Smooth muscle cell (in vitro differentiated cells): Measurements from ENCODE around the gene SZT2. TPM values are rescaled to one million over a fixed set of nuclear protein-coding genes. Genes with fewer than 3 reads are reported as not detected.
A peak's percentile ranks its signal among the peaks of the same experiment; 100 is the strongest.
"Not testable (repeated sequence)": the region's sequence is repeated elsewhere in the genome, so short reads cannot be mapped to it uniquely, and the experiment has no call there.

Source experiments
- DNase-seq: peaks from one replicate; lab custom pipeline; 2025; ENCODE audit not compliant: unreplicated experiment; lab: John Stamatoyannopoulos, UW
- H2AFZ ChIP-seq: fragments of 200-600 bp; sonication (generic); 2 replicates; pipeline ENCODE4 v1.6.0; 2016; ENCODE audit warnings: antibody characterized with exemption, low read depth, mild to moderate bottlenecking
- H3F3A ChIP-seq: fragments of 200-600 bp; sonication (generic); 2 replicates; pipeline ENCODE4 v1.6.0; 2017; ENCODE audit warnings: antibody characterized with exemption, low read depth
- H3K27ac ChIP-seq: fragments of 200-600 bp; sonication (generic); 2 replicates; pipeline ENCODE4 v1.5.1; 2016; ENCODE audit warnings: low read depth, mild to moderate bottlenecking
- H3K27me3 ChIP-seq: fragments of 200-600 bp; sonication (generic); 2 replicates; pipeline ENCODE4 v1.6.1; 2016; ENCODE audit warnings: low read depth, mild to moderate bottlenecking
- H3K36me3 ChIP-seq: fragments of 200-600 bp; sonication (generic); 2 replicates; pipeline ENCODE4 v1.5.1; 2016; ENCODE audit warnings: low read depth
- H3K4me1 ChIP-seq: fragments of 200-600 bp; sonication (generic); 2 replicates; pipeline ENCODE4 v1.5.1; 2016; ENCODE audit warnings: low read depth
- H3K4me2 ChIP-seq: fragments of 200-600 bp; sonication (generic); 2 replicates; pipeline ENCODE4 v1.6.0; 2016; ENCODE audit warnings: mild to moderate bottlenecking
- H3K4me3 ChIP-seq: fragments of 200-600 bp; sonication (generic); 2 replicates; pipeline ENCODE4 v1.5.1; 2016; ENCODE audit warnings: mild to moderate bottlenecking
- H3K79me2 ChIP-seq: fragments of 200-600 bp; sonication (generic); 2 replicates; pipeline ENCODE4 v1.6.0; 2016; ENCODE audit warnings: low read depth, mild to moderate bottlenecking
- H3K9ac ChIP-seq: fragments of 200-600 bp; sonication (generic); 2 replicates; pipeline ENCODE4 v1.6.0; 2016; ENCODE audit warnings: low read depth
- H3K9me3 ChIP-seq: fragments of 200-600 bp; sonication (generic); replicated peaks from 2 replicates; pipeline ENCODE4 v1.5.1; 2016; ENCODE audit warnings: low read depth
- H4K20me1 ChIP-seq: fragments of 200-600 bp; sonication (generic); 2 replicates; pipeline ENCODE4 v1.6.0; 2016; ENCODE audit warnings: low read depth
- WGBS: methylation state at CpG from one replicate; pipeline ENCODE4 v1.1.7; 2016; ENCODE audit warnings: low lambda C conversion rate; 5-methylcytosine and 5-hydroxymethylcytosine counted together
- polyA plus RNA-seq: library from polyadenylated mRNA; unstranded; fragments of >200 nt; fragmentation: Nextera tagmentation; extraction: Ambion mirVana; gene quantifications from 2 replicates; pipeline ENCODE4 v1.2.1, GENCODE V29; 2016
- total RNA-seq: library from RNA; depleted of rRNA; stranded (reverse); fragments of >200 nt; gene quantifications from 2 replicates; pipeline ENCODE4 v1.2.3, GENCODE V29; 2014
- TF ChIP-seq, protein P1 (sequence below): fragments of 200-600 bp; sonication (generic); IDR thresholded peaks from 2 replicates; pipeline ENCODE4 v1.5.1; 2017; ENCODE audit warnings: borderline replicate concordance, mild to moderate bottlenecking, antibody characterized with exemption; ENCODE audit not compliant: insufficient read depth, poor library complexity, severe bottlenecking

The SZT2 gene
- total and polyA plus RNA-seq, 2 experiments from 2014 or later = 9.0 to 20.8 TPM

DNA sequence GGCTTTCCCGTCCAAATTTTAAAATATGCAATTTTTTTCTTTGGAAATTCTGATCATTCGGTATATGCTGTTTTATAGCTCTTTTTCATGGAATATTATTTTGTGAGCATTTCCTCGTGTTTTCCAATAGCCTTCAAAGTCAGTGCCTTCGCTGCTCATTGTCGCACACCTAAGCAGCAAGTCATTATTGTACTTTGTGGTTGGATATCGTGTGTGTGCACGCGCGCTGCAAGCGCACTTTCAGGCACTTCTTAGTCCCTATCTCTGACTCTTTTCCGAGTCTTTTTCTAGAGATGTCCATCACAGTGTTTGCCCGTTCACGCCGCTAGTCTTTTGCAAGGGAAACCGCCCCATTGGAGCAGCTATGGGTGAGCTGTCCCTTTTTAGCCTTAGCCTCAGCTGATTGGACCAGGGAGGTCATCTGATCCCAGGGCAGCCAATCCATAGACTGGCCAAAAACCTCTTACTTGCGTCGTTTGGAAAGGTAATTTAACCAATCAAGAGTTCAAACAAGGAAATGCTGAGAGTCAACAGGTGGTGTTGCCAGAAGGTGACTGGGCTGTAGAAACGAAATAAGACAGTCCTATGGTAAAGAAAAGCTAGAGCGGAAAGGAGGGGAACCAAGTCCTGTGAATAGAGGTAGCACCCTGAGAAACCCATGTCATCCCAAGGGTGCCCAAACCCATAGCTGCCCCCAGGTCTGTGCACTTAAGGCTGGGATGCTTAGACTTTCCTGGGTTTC is 64.7 kb downstream of the SZT2 start:
- 19% methylated on average over 19 of the region's 19 CpGs for WGBS
- no peaks in the 10 kb centered on the region for H4K20me1 ChIP-seq
- no peaks in the 10 kb centered on the region for H3K36me3 ChIP-seq
- peak overlapping the region; percentile 57 for H3K9ac ChIP-seq
- no peaks in the 10 kb centered on the region for H3K9me3 ChIP-seq
- TF ChIP-seq, protein P1, sequence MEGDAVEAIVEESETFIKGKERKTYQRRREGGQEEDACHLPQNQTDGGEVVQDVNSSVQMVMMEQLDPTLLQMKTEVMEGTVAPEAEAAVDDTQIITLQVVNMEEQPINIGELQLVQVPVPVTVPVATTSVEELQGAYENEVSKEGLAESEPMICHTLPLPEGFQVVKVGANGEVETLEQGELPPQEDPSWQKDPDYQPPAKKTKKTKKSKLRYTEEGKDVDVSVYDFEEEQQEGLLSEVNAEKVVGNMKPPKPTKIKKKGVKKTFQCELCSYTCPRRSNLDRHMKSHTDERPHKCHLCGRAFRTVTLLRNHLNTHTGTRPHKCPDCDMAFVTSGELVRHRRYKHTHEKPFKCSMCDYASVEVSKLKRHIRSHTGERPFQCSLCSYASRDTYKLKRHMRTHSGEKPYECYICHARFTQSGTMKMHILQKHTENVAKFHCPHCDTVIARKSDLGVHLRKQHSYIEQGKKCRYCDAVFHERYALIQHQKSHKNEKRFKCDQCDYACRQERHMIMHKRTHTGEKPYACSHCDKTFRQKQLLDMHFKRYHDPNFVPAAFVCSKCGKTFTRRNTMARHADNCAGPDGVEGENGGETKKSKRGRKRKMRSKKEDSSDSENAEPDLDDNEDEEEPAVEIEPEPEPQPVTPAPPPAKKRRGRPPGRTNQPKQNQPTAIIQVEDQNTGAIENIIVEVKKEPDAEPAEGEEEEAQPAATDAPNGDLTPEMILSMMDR = no peak
- H3F3A ChIP-seq = no peaks in the 10 kb centered on the region
- H2AFZ ChIP-seq = no peak overlapping the region
- peak overlapping the region; percentile 92 for H3K4me2 ChIP-seq
- H3K4me3 ChIP-seq = peak overlapping the region; percentile 53
- DNase-seq = no peak
- H3K27me3 ChIP-seq = no peaks in the 10 kb centered on the region
- H3K4me1 ChIP-seq = peaks cover 9% of the 10 kb centered on the region
- no peaks in the 10 kb centered on the region for H3K79me2 ChIP-seq
- peak overlapping the region; percentile 78 for H3K27ac ChIP-seq

- Histone ChIP-seq H3K36me3 (no peaks in the 10 kb centered on the region), H3K79me2 (no peaks in the 10 kb centered on the region), H3K4me1 (peaks cover 9% of the 10 kb centered on the region), H3F3A (no peaks in the 10 kb centered on the region), H3K4me3 (no peak overlapping the region), H3K4me2 (peak overlapping the region; percentile 92), H3K9me3 (no peaks in the 10 kb centered on the region), H3K27ac (no peak overlapping the region), H3K9ac (no peak overlapping the region), H3K27me3 (no peaks in the 10 kb centered on the region), H2AFZ (no peak overlapping the region), H4K20me1 (no peaks in the 10 kb centered on the region)
- TF ChIP-seq, protein P1 = no peak
- WGBS = 92% methylated on average over 7 of the region's 7 CpGs
- no peak for DNase-seq
Observed at GRCh38 chr1:43455213-43455889, 65.7 kb downstream of the SZT2 start.

- not testable (repeated sequence) for H3K36me3 ChIP-seq, H4K20me1 ChIP-seq, H3F3A ChIP-seq, H3K27me3 ChIP-seq, DNase-seq, H3K27ac ChIP-seq, H3K4me1 ChIP-seq, H3K79me2 ChIP-seq, H3K4me3 ChIP-seq, H3K9me3 ChIP-seq, H3K9ac ChIP-seq, H3K4me2 ChIP-seq, H2AFZ ChIP-seq
- 89% methylated on average over 3 of the region's 3 CpGs for WGBS
Observed at GRCh38 chr1:43458379-43458778, 68.7 kb downstream of the SZT2 start.

GRCh38 chr1:43460988-43461693 is 71.4 kb downstream of the SZT2 start:
- no peaks in the 10 kb centered on the region for H3K9me3 ChIP-seq
- WGBS = 96% methylated on average over 5 of the region's 5 CpGs
- no peaks in the 10 kb centered on the region for H3K4me1 ChIP-seq
- no peaks in the 10 kb centered on the region for H3K27me3 ChIP-seq
- H3K4me3 ChIP-seq = no peak overlapping the region
- H3K79me2 ChIP-seq = no peaks in the 10 kb centered on the region
- no peak overlapping the region for H3K9ac ChIP-seq
- no peak overlapping the region for H2AFZ ChIP-seq
- no peaks in the 10 kb centered on the region for H3K36me3 ChIP-seq
- H3F3A ChIP-seq = no peaks in the 10 kb centered on the region
- TF ChIP-seq, protein P1 = no peak
- no peak overlapping the region for H3K4me2 ChIP-seq
- no peaks in the 10 kb centered on the region for H4K20me1 ChIP-seq
- DNase-seq = no peak
- no peak overlapping the region for H3K27ac ChIP-seq
